IPS-20b (cell line): ENCODE data around the gene FAM217A.

Source experiments
- H3K27ac ChIP-seq: one replicate; pipeline ENCODE4 v1.5.1; 2013; ENCODE audit warnings: low read length
- H3K27me3 ChIP-seq: 2 replicates; pipeline ENCODE4 v1.6.1; 2013; ENCODE audit warnings: mild to moderate bottlenecking, low read length, inconsistent platforms; ENCODE audit not compliant: insufficient read depth
- H3K36me3 ChIP-seq: 2 replicates; pipeline ENCODE4 v1.6.1; 2013; ENCODE audit warnings: low read depth, mild to moderate bottlenecking, inconsistent platforms, low read length, moderate library complexity; ENCODE audit not compliant: insufficient read depth
- H3K4me1 ChIP-seq: 2 replicates; pipeline ENCODE4 v1.6.1; 2013; ENCODE audit warnings: mild to moderate bottlenecking, control low read depth, inconsistent platforms, low read length, moderate library complexity; ENCODE audit not compliant: insufficient read depth
- H3K4me3 ChIP-seq: 2 replicates; pipeline ENCODE4 v1.5.1; 2013; ENCODE audit warnings: mild to moderate bottlenecking, low read length, inconsistent platforms
- H3K9ac ChIP-seq: 2 replicates; pipeline ENCODE4 v1.6.1; 2013; ENCODE audit warnings: low read depth, mild to moderate bottlenecking, inconsistent platforms, low read length, moderate library complexity
- H3K9me3 ChIP-seq: 2 replicates; pipeline ENCODE4 v1.6.1; 2013; ENCODE audit warnings: mild to moderate bottlenecking, low read depth, low read length, inconsistent platforms; ENCODE audit not compliant: insufficient read depth

Gene FAM217A

GRCh38 chr6:4036581-4036980 lies 42.4 kb downstream of the FAM217A start:
- Histone ChIP-seq H3K9me3 (no peaks in the 10 kb centered on the region), H3K4me1 (no peaks in the 10 kb centered on the region), H3K27ac (no peak overlapping the region), H3K27me3 (no peaks in the 10 kb centered on the region), H3K4me3 (no peak overlapping the region), H3K36me3 (peaks cover 86% of the 10 kb centered on the region), H3K9ac (no peak overlapping the region)

GRCh38 chr6:4032475-4032874 lies 46.5 kb downstream of the FAM217A start:
- no peaks in the 10 kb centered on the region for H3K9me3 ChIP-seq
- H3K27me3 ChIP-seq: no peaks in the 10 kb centered on the region
- no peak overlapping the region for H3K4me3 ChIP-seq
- no peak overlapping the region for H3K27ac ChIP-seq
- H3K36me3 ChIP-seq: peaks cover 66% of the 10 kb centered on the region
- H3K9ac ChIP-seq: no peak overlapping the region
- H3K4me1 ChIP-seq: no peaks in the 10 kb centered on the region

- no peaks in the 10 kb centered on the region for H3K27me3 ChIP-seq
- no peak overlapping the region for H3K9ac ChIP-seq
- no peak overlapping the region for H3K4me3 ChIP-seq
- no peak overlapping the region for H3K27ac ChIP-seq
- no peaks in the 10 kb centered on the region; the same call in 1 of the 2 replicates for H3K4me1 ChIP-seq
- H3K36me3 ChIP-seq: peaks cover 62% of the 10 kb centered on the region
- no peaks in the 10 kb centered on the region for H3K9me3 ChIP-seq
Measured at GRCh38 chr6:4031442-4031841, 47.5 kb downstream of the FAM217A start.

- Histone ChIP-seq H3K27me3 (no peaks in the 10 kb centered on the region), H3K9me3 (no peaks in the 10 kb centered on the region), H3K9ac (no peak overlapping the region), H3K27ac (no peak overlapping the region), H3K4me3 (no peak overlapping the region), H3K4me1 (no peaks in the 10 kb centered on the region; the same call in 1 of the 2 replicates), H3K36me3 (peaks cover 57% of the 10 kb centered on the region)
Measured at GRCh38 chr6:4030669-4031068, 48.3 kb downstream of the FAM217A start.

- Histone ChIP-seq H3K4me1 (no peaks in the 10 kb centered on the region; the same call in 1 of the 2 replicates), H3K36me3 (peaks cover 56% of the 10 kb centered on the region), H3K27ac (no peak overlapping the region), H3K4me3 (no peak overlapping the region), H3K9ac (no peak overlapping the region), H3K9me3 (no peaks in the 10 kb centered on the region), H3K27me3 (no peaks in the 10 kb centered on the region)
Measured at GRCh38 chr6:4029687-4030086, 49.2 kb downstream of the FAM217A start.

- H3K4me1 ChIP-seq: peaks cover 1% of the 10 kb centered on the region
- no peak overlapping the region for H3K4me3 ChIP-seq
- H3K9me3 ChIP-seq: no peaks in the 10 kb centered on the region
- peaks cover 48% of the 10 kb centered on the region for H3K36me3 ChIP-seq
- H3K9ac ChIP-seq: no peak overlapping the region
- H3K27ac ChIP-seq: no peak overlapping the region
- H3K27me3 ChIP-seq: no peaks in the 10 kb centered on the region
Measured at GRCh38 chr6:4028051-4028450, 50.9 kb downstream of the FAM217A start.

- Histone ChIP-seq H3K4me1 (peaks cover 8% of the 10 kb centered on the region), H3K9me3 (no peaks in the 10 kb centered on the region), H3K27ac (no peak overlapping the region), H3K27me3 (no peaks in the 10 kb centered on the region), H3K9ac (no peak overlapping the region), H3K36me3 (peaks cover 25% of the 10 kb centered on the region), H3K4me3 (no peak overlapping the region)
Measured at GRCh38 chr6:4025681-4026080, 53.3 kb downstream of the FAM217A start.

GRCh38 chr6:4023240-4023639 lies 55.7 kb downstream of the FAM217A start:
- Histone ChIP-seq H3K4me3 (peak overlapping the region; percentile 87), H3K36me3 (peaks cover 21% of the 10 kb centered on the region), H3K9me3 (no peaks in the 10 kb centered on the region), H3K27ac (no peak overlapping the region), H3K9ac (peak overlapping the region; percentile 97; the same call in 1 of the 2 replicates), H3K27me3 (no peaks in the 10 kb centered on the region), H3K4me1 (peaks cover 14% of the 10 kb centered on the region)

GRCh38 chr6:4021854-4022695 lies 56.9 kb downstream of the FAM217A start:
- Histone ChIP-seq H3K27ac (peak overlapping the region; percentile 87), H3K27me3 (no peaks in the 10 kb centered on the region), H3K36me3 (peaks cover 12% of the 10 kb centered on the region; the same call in 1 of the 2 replicates), H3K4me1 (peaks cover 14% of the 10 kb centered on the region), H3K9me3 (no peaks in the 10 kb centered on the region), H3K9ac (peak overlapping the region; percentile 97), H3K4me3 (peak overlapping the region; percentile 87)

- Histone ChIP-seq H3K9ac (peak overlapping the region; percentile 97), H3K9me3 (no peaks in the 10 kb centered on the region), H3K27me3 (no peaks in the 10 kb centered on the region), H3K36me3 (peaks cover 7% of the 10 kb centered on the region; the same call in 1 of the 2 replicates), H3K27ac (peak overlapping the region; percentile 87), H3K4me1 (peaks cover 14% of the 10 kb centered on the region), H3K4me3 (peak overlapping the region; percentile 87)
Measured at GRCh38 chr6:4021133-4021853, 57.6 kb downstream of the FAM217A start.

- Histone ChIP-seq H3K4me1 (peaks cover 14% of the 10 kb centered on the region), H3K27me3 (no peaks in the 10 kb centered on the region), H3K9me3 (no peaks in the 10 kb centered on the region), H3K4me3 (peak overlapping the region; percentile 87), H3K27ac (peak overlapping the region; percentile 87), H3K9ac (peak overlapping the region; percentile 97; the same call in 1 of the 2 replicates), H3K36me3 (peaks cover 7% of the 10 kb centered on the region; the same call in 1 of the 2 replicates)
Measured at GRCh38 chr6:4020822-4021132, 58.2 kb downstream of the FAM217A start.

GRCh38 chr6:4018924-4019236 lies 60.1 kb downstream of the FAM217A start:
- peaks cover 3% of the 10 kb centered on the region for H3K36me3 ChIP-seq
- peak overlapping the region; percentile 73 for H3K27ac ChIP-seq
- H3K27me3 ChIP-seq: no peaks in the 10 kb centered on the region
- peaks cover 14% of the 10 kb centered on the region for H3K4me1 ChIP-seq
- peak overlapping the region; percentile 96 for H3K4me3 ChIP-seq
- no peaks in the 10 kb centered on the region for H3K9me3 ChIP-seq
- H3K9ac ChIP-seq: peak overlapping the region; percentile 97; the same call in 1 of the 2 replicates
